ENCODE data around the gene CR2. TPM values are rescaled to one million over a fixed set of nuclear protein-coding genes. Genes with fewer than 3 reads are reported as not detected.

Gene CR2
- total RNA-seq, 4 donors from 2014 or later, result 6.4 to 9.4 TPM; not detected in 2

DNA sequence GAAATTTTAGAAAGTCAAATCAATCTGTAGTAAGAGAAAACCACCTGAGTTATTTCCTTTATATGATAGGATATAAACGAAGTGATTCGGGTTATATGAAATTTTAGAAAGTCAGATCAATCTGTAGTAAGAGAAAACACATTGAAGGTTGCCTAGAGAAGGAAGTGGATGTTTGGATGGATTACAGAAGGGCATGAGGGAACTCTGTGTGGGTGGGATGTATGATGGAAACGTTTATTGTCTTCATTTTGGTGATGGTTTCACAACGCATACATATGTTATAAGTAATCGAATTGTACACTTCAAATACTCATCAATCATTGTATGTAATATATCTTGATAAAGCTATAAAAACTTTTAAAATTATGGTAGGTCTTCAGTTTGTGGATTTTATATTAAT lies 46.9 kb downstream of the CR2 start:
- peaks cover 0 to 6% (median 4%) of the 10 kb centered on the region in 4 donors for H3K4me1 ChIP-seq
- no peaks in the 10 kb centered on the region for H3K36me3 ChIP-seq
- H3K27me3 ChIP-seq, result peaks cover 74% of the 10 kb centered on the region
- no peak overlapping the region for H3K4me3 ChIP-seq
- H3K27ac ChIP-seq, result no peak overlapping the region
- in situ Hi-C loops (cut with MboI; ENCODE audit: low pct_ligation_motif_present in 1 of 4, low pct_unique_long_range_greater_than_20kb in 1 of 4, low sequenced_read_pairs in 3 of 4) (loop anchor here in 1 of 4 donors (25.0 kb wide), 1 partner anchor 414 kb away; the partner anchor contains the start of gene C4BPB), intact Hi-C loops (cut with DNase I; ENCODE audit: low total_unique reads) (no loop called here)
- TF ChIP-seq CTCF (IDR thresholded peaks at IDR 0.05) (no peak), POLR2A (IDR thresholded peaks at IDR 0.05) (no peak), POLR2AphosphoS5 (IDR thresholded peaks at IDR 0.05) (no peak), EP300 (IDR thresholded peaks at IDR 0.05; ENCODE audit: low read depth) (no peak)
- 46 to 68% methylated on average over 5 of the region's 5 CpGs for WGBS, 2 donors (ENCODE audit: low coverage in 1 of 2)
- DNase-seq, result no peak
- no peaks in the 10 kb centered on the region for H3K9me3 ChIP-seq

DNA sequence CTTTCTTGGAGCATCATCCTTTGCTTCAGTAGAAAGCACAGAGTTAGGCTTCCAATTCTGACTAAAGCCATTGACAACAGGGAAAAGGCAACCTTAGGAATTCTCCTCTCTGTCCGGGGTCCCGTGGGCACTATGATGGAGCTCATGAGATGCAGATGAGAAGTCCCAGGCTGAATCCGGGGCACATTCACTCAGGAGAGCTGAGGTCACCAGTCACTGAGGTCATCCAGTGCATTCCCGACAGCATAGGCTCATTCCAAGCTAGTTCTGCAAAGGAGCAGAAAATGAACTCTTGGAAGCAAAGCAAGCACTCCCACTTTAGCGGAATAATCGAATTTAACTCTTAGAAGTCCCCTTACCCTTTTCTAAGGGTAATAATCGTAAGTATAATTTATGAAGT lies 48.6 kb downstream of the CR2 start:
- no peaks in the 10 kb centered on the region for H3K9me3 ChIP-seq
- WGBS, 2 donors (ENCODE audit: low coverage in 1 of 2), result 58 to 64% methylated on average over 3 to 7 of the region's 7 CpGs
- H3K4me3 ChIP-seq, result no peak overlapping the region
- H3K4me1 ChIP-seq, result no peaks in the 10 kb centered on the region
- intact Hi-C loops (cut with DNase I; ENCODE audit: low total_unique reads) (no loop called here), in situ Hi-C loops (cut with MboI; ENCODE audit: low pct_ligation_motif_present in 1 of 4, low pct_unique_long_range_greater_than_20kb in 1 of 4, low sequenced_read_pairs in 3 of 4) (loop anchor here in 1 of 4 donors (25.0 kb wide), 1 partner anchor 415 kb away; the partner anchor contains the start of gene C4BPB)
- peaks cover 58% of the 10 kb centered on the region for H3K27me3 ChIP-seq
- no peak overlapping the region for H3K27ac ChIP-seq
- DNase-seq, result no peak
- no peaks in the 10 kb centered on the region for H3K36me3 ChIP-seq
- TF ChIP-seq POLR2A (IDR thresholded peaks at IDR 0.05), result no peak
- TF ChIP-seq CTCF (IDR thresholded peaks at IDR 0.05), result no peak
- no peak for TF ChIP-seq POLR2AphosphoS5 (IDR thresholded peaks at IDR 0.05)
- no peak for TF ChIP-seq EP300 (IDR thresholded peaks at IDR 0.05; ENCODE audit: low read depth)

- intact Hi-C loops (cut with DNase I; ENCODE audit: low total_unique reads) (no loop called here), in situ Hi-C loops (cut with MboI; ENCODE audit: low pct_ligation_motif_present in 1 of 4, low pct_unique_long_range_greater_than_20kb in 1 of 4, low sequenced_read_pairs in 3 of 4) (loop anchor here in 1 of 4 donors (25.0 kb wide), 1 partner anchor 417 kb away; the partner anchor contains the start of gene C4BPB)
- Histone ChIP-seq H3K27ac (no peak overlapping the region), H3K4me3 (no peak overlapping the region), H3K27me3 (peaks cover 48% of the 10 kb centered on the region), H3K36me3 (no peaks in the 10 kb centered on the region), H3K4me1 (no peaks in the 10 kb centered on the region), H3K9me3 (no peaks in the 10 kb centered on the region)
- 83 to 92% methylated on average over 3 of the region's 3 CpGs for WGBS, 2 donors (ENCODE audit: low coverage in 1 of 2)
- DNase-seq, result no peak
- TF ChIP-seq POLR2AphosphoS5 (IDR thresholded peaks at IDR 0.05) (no peak), EP300 (IDR thresholded peaks at IDR 0.05; ENCODE audit: low read depth) (no peak), CTCF (IDR thresholded peaks at IDR 0.05) (no peak), POLR2A (IDR thresholded peaks at IDR 0.05) (no peak)
These were observed 49.8 kb downstream of the CR2 start for GRCh38 chr1:207503950-207504349.

DNA sequence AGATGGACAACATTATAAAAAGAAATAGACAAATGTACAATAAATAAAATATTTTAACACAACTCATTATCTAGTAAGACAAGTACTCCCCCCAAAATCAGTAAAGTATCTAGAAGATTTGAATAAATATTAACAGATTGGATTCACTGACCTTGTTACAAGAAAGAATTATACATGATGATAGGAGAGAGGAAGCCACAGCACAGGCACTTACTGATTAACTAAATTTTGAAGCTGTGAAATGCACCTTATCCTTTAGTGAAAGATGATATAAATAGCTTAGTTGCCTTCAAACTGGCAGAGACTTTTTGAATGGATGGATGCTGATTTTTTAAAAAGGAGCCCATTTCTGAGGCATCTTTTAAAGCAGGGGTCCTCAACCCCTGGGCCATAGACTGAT lies 50.3 kb downstream of the CR2 start:
- intact Hi-C loops (cut with DNase I; ENCODE audit: low total_unique reads), result no loop called here
- TF ChIP-seq POLR2AphosphoS5 (IDR thresholded peaks at IDR 0.05), result no peak
- TF ChIP-seq EP300 (IDR thresholded peaks at IDR 0.05; ENCODE audit: low read depth), result no peak
- in situ Hi-C loops (cut with MboI; ENCODE audit: low pct_ligation_motif_present in 1 of 4, low pct_unique_long_range_greater_than_20kb in 1 of 4, low sequenced_read_pairs in 3 of 4), result loop anchor here in 1 of 4 donors (25.0 kb wide), 1 partner anchor 417 kb away; the partner anchor contains the start of gene C4BPB
- Histone ChIP-seq H3K27me3 (peaks cover 44% of the 10 kb centered on the region), H3K9me3 (no peaks in the 10 kb centered on the region), H3K27ac (no peak overlapping the region), H3K4me1 (no peaks in the 10 kb centered on the region), H3K4me3 (no peak overlapping the region), H3K36me3 (no peaks in the 10 kb centered on the region)
- no peak for DNase-seq

DNA sequence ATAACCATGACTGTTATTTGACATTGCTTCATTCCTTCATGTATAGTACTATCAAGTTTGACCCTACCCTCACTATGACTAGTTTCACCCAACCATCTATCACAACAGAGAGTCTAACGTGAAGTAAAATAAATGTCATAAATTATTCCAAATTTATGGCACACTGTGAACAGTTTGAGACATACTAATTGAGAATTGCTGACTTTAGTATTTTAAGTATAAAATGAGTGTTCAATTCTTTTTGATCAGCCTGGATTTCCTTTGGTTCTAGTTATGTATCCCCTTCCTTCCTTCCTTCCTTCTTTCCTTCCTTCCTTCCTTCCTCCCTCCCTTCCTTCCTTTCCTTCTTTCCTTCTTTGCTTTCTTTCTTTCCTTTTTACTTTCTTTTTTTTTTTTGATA lies 56.3 kb downstream of the CR2 start:
- Histone ChIP-seq H3K27me3 (no peaks in the 10 kb centered on the region), H3K36me3 (no peaks in the 10 kb centered on the region), H3K27ac (no peak overlapping the region), H3K4me1 (no peaks in the 10 kb centered on the region), H3K4me3 (no peak overlapping the region), H3K9me3 (no peaks in the 10 kb centered on the region)
- in situ Hi-C loops (cut with MboI; ENCODE audit: low pct_ligation_motif_present in 1 of 4, low pct_unique_long_range_greater_than_20kb in 1 of 4, low sequenced_read_pairs in 3 of 4), result loop anchor here in 1 of 4 donors (25.0 kb wide), 1 partner anchor 423 kb away; the partner anchor contains the start of gene C4BPB
- WGBS, 2 donors (ENCODE audit: low coverage in 1 of 2), result 17 to 48% methylated on average over 1 of the region's 1 CpG
- TF ChIP-seq EP300 (IDR thresholded peaks at IDR 0.05; ENCODE audit: low read depth) (no peak), CTCF (IDR thresholded peaks at IDR 0.05) (no peak), POLR2A (IDR thresholded peaks at IDR 0.05) (no peak), POLR2AphosphoS5 (IDR thresholded peaks at IDR 0.05) (no peak)
- intact Hi-C loops (cut with DNase I; ENCODE audit: low total_unique reads), result no loop called here
- no peak for DNase-seq

Data from transverse colon (tissue), 4 donors.